G401.6 (cell line): ENCODE results near the gene SAP30L.
A peak's percentile ranks its signal among the peaks of the same experiment; 100 is the strongest.

Experiments used
- FAIRE-seq: peaks from 2 replicates; lab custom pipeline; 2012; peaks lifted over from hg19 to GRCh38; lab: Jason Lieb, UNC

SAP30L gene, protein sequence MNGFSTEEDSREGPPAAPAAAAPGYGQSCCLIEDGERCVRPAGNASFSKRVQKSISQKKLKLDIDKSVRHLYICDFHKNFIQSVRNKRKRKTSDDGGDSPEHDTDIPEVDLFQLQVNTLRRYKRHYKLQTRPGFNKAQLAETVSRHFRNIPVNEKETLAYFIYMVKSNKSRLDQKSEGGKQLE

DNA sequence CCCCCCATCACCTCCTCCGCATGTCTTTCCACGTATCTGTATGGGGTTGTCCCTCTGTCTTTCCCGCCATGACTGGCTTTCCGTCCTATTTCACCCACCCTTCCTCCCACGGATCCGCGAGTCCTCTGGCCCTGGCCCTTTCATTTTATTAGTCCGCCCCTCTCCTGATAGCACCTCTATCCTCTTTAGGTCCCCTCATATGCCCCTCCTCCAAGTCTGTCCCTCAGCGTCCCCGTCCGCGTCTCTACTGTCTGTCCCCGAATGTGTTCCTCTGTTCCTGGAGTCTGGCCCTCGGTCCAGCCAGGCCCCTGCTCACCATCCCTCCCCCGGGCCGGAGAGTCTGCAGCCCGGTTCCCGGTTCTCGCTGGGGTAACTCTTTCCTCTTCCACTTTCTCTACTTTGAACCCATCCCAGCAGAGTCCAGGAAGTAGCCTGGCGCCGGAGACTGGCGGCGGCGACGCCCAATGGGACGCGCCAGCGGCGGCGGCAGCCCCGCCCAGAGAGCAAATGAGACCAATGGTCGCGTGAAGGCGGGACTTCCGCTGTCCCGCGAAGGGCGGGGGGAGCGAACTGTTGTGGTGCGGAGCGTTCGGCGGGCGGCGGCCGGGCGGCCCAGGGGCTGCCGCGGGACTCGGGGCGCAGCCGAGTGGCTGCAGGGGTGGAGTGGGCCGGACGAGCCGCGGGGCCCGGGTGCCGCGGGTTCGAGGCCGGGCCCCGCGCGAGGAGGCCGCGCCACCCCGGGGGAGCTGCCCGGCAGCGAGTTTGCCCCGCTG, at the start of gene SAP30L:
TSS of gene SAP30L (plus strand) at position 576 of the 773 bp plus-strand sequence. CDS start 608 bp downstream, outside the sequence.
- FAIRE-seq = peak; percentile 57

DNA sequence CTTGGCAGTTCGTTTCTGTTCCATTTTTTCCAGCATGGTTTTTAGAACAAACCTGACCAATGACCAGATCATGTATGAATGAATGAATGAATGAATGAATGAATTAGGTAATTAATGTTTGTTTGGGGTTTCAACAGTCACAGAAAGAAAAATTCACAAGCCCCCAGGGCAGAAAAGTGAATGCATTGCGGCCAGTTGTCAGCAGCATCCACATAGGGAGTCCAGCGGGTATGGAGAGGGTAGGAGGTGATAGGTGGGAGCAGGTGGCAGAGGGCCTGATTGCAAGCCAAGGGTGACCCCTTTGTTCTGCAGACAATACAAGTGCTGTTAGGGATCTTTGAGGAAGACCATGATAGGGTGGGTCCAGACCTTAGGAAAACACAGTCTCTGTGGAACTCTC, 49.7 kb upstream of the SAP30L start:
- FAIRE-seq = no peak

DNA sequence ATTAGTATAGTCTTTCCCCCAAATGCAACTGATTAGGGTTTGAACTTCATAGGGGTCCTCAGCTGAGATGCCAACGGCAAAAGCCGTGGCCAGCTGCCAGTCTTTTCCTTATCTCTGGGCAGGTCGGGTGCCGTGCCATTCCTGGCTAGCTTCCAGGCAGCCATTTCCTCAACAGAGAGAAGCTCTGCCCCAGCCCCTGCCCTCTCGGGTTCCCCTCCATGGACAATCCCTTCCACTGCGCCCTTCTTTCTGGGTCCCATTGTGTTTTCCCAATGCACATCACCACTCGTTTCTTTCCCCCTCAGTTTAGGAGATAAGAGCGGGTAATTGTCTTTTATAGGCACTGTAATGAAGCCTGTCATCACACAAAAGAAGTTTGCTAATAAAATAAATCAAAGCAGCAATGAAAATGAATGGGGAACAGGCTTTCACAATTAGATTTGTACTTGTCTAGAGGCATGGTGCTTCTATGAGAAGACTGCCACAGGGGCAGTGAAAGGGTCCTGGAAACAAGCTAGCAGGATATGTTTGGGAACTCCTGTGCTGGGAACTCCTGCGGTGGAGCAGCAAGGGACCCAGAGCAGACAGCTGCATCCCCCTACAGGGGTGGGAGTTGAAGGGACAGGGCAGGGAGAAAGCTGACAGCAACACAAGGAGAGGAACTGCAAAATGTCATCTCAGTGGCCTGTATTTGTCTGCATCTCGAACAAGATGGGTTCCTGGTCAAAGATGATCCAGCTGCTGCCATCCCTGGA, 48.0 kb upstream of the SAP30L start:
- no peak for FAIRE-seq

DNA sequence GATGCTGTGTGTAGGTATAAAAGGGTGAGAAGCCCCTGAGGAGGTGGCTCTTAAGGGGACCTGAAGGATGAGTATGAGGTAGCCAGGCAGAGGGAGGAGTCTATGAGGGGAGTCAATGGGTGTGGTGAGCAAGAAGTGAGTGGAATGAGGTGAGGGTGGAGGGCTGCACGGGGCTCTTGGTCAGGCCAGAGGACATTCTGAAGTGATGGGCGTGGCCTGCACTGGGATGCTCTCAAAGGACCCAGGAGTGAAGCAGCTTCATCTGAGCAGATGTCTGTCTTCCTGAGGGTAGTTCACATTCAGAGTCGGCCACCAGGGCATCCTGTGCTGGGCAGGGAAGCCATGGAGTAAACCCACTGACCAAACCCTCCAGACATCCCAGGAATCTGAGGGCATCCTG, 45.1 kb upstream of the SAP30L start:
- FAIRE-seq = no peak

DNA sequence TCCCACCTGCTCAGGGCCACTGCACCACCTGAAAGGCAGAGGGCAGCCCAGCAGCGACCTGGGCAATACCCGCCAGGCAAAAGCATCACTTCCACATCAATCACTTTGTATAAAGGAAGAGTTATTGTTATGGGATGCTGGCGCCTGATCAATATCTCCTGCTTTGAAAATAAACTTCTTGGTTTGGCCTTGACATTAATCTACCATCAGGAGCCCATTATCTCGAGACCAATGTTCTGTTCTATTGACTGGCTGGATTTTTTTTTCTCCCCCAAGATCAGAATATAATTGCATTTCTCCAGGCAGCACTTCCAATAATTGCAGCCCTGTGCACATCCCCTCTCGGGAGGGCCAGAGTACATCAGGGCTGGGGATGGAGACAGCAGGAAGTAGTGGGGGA, 44.4 kb upstream of the SAP30L start:
- no peak for FAIRE-seq

DNA sequence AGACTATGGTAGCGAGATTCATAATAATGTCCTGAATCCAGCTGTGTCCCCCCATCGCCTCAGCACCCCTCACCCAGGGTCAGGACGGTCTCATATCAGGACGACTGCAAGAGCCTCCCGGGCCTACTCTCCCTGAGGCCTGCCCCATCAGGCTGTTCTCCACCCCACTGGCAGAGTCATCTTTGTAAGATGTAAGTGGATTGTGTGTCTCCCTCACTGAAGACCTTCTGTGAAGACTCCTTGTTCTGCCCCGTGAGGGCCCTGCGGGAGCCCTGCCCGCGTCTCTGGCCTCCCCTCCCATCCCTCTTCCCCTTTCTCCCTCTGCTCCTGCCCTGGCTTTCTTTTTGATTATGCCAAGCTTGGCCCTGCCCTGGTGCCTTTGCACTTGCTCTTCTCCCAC, 43.9 kb upstream of the SAP30L start:
- FAIRE-seq = no peak

DNA sequence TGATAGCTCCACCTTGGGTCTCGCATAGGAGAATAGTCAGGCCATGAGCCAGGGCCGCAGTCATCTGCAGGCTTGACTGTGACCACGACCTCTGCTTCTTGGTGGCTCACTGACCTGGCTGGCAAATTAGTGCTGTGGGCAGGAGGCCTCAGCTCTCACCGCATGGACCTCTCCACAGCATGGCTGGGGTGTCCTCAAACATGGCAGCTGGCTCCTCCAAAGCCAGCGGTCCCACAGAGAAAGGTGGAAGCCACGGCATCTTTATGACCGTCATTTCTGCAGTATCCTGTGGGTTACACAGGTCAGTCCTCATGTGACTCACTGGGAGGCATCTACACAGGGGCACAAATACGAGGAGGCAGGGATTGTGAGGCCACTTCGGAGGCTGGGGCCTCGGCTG, 43.2 kb upstream of the SAP30L start:
- no peak for FAIRE-seq

DNA sequence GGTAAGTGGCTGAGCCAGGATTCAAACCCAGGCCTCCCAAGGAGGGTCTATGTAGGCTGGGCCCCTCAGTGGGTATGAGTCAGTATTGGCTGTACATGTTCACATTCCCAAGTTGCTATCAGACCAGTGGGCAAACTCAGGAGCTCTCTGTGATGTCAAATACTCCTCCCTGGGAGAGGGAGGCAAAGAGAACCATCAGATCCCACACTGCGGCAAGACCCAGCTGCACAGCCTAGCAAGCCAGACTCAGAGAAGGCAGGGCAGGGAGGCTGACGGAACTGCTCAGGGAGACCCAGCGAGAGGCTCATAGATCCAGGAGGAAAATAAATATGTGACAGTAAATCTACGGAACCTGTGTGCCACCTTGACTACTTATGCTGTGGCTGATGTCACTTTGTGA, 42.6 kb upstream of the SAP30L start:
- no peak for FAIRE-seq

DNA sequence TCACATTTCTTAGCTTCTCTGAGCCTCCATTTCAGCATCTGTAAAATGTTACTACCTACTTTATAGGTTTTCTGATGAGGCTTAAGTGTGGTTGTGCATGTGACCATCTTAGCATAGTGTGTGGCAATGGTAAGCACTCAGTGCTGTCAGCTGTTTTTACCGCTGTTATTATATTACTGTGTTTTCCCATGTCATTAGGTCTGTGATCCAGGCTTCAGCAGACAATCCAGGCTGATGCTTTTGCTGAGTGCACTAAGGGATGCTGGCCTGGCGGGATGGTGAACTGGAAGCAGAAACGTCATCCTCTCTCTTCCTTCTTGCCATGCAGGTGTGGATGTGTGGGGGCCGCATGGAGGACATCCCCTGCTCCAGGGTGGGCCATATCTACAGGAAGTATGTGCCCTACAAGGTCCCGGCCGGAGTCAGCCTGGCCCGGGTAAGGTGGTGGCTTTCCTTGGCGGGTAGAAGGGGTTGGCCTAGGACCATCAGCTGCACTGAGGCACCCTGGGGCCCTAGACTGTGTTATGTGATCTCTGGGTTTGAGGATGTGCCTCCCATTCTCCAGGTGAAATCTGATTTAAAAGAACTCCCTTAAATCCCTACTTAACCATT, 41.9 kb upstream of the SAP30L start:
- FAIRE-seq = no peak

DNA sequence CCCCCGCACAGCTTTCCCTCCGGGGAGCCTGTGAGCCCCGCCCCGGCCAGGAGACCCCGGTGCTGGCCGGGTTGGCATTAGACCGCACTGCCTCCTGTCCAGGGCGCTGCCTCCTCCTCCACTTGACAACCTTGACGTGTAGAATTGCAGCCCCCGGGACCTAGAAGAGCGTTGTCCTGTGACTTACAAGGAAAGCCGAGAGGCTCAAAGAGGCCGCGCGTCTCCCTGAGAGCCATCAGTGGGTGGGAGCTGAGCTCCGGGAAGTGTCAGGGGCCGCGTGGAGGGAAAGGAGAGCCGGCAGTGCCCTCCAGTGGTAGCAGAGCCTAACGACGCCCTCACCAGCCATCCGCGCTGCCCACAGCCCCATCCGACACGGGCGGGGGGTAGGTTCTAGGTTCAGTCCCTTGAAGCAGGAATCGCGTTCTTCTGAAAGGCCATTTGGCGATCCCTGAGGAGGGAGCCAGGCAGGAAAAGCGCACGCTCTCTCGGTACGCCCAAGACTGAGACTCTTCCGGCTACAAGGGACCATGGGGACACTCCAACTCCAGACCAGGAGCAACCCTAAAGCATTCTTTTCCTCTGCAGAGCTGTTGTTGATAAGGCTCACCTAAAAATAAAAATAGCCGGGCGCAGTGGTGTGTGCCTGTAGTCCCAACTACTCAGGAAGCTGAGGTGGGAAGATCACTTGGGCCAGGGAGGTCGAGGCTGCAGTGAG, 40.6 kb upstream of the SAP30L start:
- FAIRE-seq = peak; percentile 60

DNA sequence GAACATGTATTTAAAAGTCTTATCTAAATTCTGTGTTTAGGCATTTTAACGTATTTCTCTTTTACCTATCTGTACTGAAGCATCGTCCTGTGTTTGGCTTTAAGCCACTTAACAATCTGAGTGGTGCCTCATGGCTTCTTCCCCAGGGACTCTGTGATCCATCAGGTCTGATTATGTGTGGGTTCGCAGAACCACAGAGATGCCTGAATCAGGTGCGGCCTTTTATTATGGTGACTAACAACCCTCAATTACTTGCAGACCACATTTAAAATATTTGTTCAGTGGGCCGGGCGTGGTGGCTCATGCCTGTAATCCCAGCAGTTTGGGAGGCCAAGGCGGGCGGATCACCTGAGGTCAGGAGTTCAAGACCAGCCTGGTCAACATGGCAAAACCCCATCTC, 39.6 kb upstream of the SAP30L start:
- no peak for FAIRE-seq

DNA sequence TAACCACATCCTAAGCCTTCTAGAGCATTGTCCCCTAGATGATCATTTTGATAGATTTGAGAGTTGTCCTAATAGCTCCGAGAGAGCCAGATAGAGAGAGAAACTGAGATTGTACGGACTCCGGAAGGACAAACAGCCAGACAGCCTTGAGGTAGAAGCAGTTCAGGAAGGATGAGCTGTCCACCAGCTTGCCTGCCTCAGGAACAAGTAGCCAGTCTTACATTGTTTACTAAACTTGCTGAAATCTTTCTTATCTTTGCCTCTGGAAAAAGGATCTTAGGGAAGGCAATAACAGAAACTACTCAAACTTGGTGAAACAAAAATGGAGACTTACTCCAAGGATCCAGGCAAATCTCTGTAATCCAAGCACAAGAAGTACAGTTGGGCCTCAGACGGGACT, 39.0 kb upstream of the SAP30L start:
- FAIRE-seq = no peak

DNA sequence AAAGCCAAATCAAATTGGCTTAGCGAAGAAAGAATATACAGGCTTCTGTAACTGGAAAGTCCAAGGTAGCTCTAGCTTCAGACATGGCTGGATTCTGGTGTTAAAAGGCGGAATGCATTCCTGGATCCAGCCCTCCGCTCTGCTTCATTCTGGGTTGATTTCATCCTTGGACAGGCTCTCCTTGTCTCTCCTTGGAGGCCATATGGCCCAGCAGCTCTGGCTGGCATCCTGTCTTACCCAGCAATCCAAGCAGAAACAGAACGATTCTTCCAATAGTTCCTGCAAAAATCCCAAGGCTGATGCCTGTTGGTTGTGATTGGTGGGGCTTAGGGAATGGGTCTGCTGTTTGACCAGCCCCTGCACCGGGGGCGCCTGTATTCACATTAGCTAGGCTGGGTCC, 37.0 kb upstream of the SAP30L start:
- no peak for FAIRE-seq

DNA sequence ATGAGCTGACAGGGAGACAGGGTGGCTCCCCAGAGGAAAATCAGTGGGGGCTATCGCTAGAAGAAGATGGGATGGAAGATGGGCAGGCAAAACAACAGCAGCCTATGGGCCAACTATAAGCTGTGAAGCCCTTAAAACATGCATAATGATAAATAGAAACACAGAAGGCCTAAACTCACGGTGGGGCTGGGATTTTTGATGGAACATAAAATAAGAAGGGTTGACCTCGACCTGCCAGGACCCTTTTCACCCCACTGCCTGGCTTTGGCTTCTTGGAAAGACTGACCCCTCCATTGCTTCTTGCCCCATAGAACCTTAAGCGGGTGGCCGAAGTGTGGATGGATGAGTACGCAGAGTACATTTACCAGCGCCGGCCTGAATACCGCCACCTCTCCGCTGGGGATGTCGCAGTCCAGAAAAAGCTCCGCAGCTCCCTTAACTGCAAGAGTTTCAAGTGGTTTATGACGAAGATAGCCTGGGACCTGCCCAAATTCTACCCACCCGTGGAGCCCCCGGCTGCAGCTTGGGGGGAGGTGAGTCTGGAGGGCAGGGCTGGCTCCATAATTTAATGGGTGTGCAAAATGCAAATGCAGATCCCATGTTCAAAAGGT, 36.5 kb upstream of the SAP30L start:
- no peak for FAIRE-seq

DNA sequence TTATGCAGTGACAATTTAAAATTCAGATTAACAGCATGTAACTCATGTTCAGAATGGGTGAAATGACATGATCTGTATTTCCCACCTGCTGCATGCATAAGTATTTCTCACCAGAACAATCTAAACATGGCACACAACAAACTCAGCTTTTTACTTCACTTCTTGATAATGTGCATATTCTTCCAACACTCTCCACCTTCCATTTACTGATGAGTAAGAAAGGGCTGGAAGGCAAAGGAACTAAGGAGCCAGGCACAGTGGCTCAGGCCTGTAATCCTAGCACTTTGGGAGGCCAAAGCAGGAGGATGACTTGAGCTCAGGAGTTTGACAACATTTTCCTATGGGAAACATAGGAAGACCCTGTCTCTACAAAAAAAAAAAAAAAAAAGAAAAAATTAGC, 35.8 kb upstream of the SAP30L start:
- FAIRE-seq = no peak

DNA sequence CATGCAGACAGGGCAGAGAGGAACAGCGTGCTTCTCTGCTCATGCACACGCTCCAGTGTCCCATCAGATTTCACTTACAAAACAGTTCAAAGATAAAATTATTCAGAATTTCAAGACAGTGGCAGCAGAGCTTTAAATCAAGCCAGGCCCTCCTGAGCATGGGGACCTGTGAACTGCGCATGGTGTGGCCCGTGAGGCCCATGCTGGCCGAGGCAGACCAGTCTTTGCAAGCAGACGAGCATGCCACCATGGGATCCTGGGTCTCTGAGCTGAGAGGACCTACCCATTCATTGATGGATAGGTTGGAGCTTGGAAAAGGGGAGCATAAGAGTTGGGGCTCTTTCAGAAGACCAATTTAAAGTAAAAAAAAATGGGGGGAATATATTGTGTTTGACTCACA, 35.0 kb upstream of the SAP30L start:
- no peak for FAIRE-seq

DNA sequence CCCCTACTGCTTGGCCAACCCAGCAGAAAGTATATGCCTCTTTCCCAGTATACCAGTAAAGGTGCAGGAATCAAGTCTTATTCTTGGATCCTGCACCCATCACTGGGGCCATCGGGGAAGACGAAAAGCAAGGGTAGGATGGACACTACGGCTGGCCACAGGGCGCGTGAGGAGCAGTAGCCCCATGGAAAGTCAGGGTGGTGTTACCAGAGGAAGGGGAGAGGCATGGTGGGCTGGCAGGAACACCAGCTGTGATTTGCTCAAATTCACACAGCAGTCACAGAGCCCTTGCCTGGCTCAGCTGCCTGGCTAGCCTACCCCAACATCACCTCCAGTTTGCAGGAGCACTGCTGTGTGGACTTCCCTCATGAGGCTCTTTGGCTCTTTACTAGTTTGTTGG, 34.5 kb upstream of the SAP30L start:
- FAIRE-seq = no peak

DNA sequence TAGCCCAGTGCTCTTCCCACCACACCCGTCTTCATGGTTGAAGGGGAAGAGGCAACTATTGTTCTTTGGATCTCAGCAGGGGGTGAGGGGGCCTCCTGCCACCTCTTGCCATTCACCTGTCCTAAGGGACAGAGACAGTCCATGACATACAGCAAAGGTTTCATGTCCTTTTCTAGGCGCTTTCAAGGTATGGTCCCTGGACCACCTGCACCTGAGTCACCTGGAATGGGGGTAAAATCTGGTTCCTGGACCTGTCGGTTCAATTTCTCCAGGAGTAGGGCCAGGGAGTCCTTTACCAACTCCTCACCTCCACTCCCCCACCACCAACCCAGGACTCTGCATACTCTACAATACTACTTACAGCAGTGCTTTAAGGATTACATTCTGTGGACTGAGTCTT, 33.5 kb upstream of the SAP30L start:
- FAIRE-seq = no peak

DNA sequence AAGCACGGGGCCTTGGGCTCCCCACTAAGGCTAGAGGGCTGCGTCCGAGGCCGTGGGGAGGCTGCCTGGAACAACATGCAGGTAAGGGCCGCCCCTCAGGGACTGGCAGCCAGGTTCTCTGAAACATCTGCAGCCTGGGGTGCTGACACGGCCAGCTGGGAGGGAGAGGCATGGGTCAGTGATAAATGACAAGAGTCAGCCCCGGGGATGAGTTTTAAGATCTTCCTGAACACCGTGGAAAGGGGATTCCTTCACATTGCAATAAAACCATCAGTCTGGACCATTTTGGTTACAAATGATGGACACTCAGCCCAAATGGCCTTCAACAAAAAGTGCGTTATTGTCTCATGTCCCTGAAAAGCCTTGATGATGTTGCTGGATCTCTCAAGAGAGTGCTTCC, 32.9 kb upstream of the SAP30L start:
- no peak for FAIRE-seq

DNA sequence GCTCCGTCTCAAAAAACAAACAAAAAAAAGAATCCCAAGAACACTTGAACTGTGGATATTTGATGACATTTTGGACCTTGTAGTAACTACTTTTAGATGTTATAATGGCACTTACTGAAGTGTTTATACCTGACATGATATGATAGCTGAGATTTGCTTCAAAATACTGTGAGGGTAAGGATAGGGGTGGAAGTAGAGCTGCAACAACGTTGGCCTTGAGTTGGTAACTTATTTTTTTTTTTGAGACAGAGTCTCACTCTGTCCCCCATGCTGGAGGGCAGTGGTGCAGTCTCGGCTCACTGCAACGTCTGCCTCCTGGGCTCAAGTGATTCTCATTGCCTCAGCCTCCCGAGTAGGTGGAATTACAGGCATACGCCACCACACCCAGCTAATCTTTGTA, 30.7 kb upstream of the SAP30L start:
- no peak for FAIRE-seq

DNA sequence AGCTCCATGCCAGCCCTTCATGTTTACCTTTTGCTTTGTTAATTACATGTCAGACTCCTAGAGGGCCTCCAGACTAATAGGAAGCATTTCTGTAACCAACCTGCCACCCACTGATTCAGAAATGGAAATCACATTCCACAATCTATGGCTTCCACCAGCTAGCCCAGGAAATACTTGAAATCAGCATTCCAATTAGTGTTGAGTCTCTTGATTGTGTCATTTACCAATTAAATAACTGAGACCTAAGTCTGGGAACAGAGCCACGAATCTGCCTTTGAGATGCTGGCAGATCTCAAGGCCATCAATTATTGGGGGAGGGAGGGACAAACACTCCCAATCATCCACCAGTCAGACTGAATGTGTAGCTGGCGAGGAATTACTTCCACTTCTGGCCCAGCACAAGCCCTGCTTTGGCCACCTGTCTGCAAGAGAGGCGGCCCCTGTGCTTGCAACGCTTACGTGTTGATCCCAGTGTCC, 27.4 kb upstream of the SAP30L start:
- FAIRE-seq = no peak

DNA sequence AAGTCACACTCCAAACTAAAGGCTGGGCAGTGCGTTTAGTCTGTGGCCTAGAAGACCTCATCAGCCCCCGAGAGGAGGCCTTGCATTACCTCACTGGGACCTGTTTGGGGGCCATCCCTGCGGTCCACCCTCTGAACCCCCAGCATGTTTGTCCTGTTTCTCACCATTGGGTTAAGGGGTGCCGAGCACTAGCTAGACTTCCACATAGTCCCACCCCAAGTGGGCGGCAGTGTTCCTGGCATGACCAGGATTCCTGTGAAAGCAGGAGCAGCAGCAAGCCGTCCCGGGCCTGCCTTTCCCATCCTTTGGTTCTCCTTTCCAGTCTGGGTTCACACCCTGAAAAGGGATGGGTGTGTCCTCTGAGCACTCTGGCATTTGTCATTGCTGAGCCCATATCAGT, 26.6 kb upstream of the SAP30L start:
- FAIRE-seq = no peak
